GM19025 (cell line): Measurements from ENCODE around the gene ZMYND8.
"Not testable (repeated sequence)": the region's sequence is repeated elsewhere in the genome, so short reads cannot be mapped to it uniquely, and the experiment has no call there.

ENCODE experiments used
- ATAC-seq: cut with Tn5 transposase; IDR thresholded peaks from one replicate; pipeline ENCODE4 v1.9.1; 2021; ENCODE audit warnings: mild to moderate bottlenecking, low read depth, moderate library complexity; ENCODE audit not compliant: unreplicated experiment

Gene ZMYND8

GRCh38 chr20:47290666-47291430 is 65.7 kb downstream of the ZMYND8 start:
- ATAC-seq, result no peak

GRCh38 chr20:47290008-47290407 is 66.5 kb downstream of the ZMYND8 start:
- no peak for ATAC-seq

- ATAC-seq, result no peak
These were observed 67.4 kb downstream of the ZMYND8 start for GRCh38 chr20:47289096-47289495.

- not testable (repeated sequence) for ATAC-seq
These were observed 68.0 kb downstream of the ZMYND8 start for GRCh38 chr20:47288530-47288929.

GRCh38 chr20:47287609-47288144 is 68.8 kb downstream of the ZMYND8 start:
- no peak for ATAC-seq

GRCh38 chr20:47286681-47287080 is 69.8 kb downstream of the ZMYND8 start:
- ATAC-seq, result no peak

- no peak for ATAC-seq
These were observed 71.3 kb downstream of the ZMYND8 start for GRCh38 chr20:47285189-47285588.

- no peak for ATAC-seq
These were observed 72.1 kb downstream of the ZMYND8 start for GRCh38 chr20:47284373-47284772.

GRCh38 chr20:47283411-47283810 is 73.1 kb downstream of the ZMYND8 start:
- no peak for ATAC-seq

- no peak for ATAC-seq
These were observed 73.6 kb downstream of the ZMYND8 start for GRCh38 chr20:47282864-47283263.

- no peak for ATAC-seq
These were observed 75.1 kb downstream of the ZMYND8 start for GRCh38 chr20:47281376-47281775.

GRCh38 chr20:47280668-47281067 is 75.8 kb downstream of the ZMYND8 start:
- ATAC-seq, result no peak

GRCh38 chr20:47280228-47280627 is 76.3 kb downstream of the ZMYND8 start:
- no peak for ATAC-seq

GRCh38 chr20:47278907-47279348 is 77.6 kb downstream of the ZMYND8 start:
- ATAC-seq, result no peak

GRCh38 chr20:47277535-47277872 is 79.0 kb downstream of the ZMYND8 start:
- ATAC-seq, result not testable (repeated sequence)

GRCh38 chr20:47276851-47277534 is 79.5 kb downstream of the ZMYND8 start:
- ATAC-seq, result no peak

GRCh38 chr20:47276251-47276650 is 80.2 kb downstream of the ZMYND8 start:
- ATAC-seq, result no peak

GRCh38 chr20:47275548-47275947 is 81.0 kb downstream of the ZMYND8 start:
- no peak for ATAC-seq

GRCh38 chr20:47274401-47275108 is 81.9 kb downstream of the ZMYND8 start:
- ATAC-seq, result no peak

- ATAC-seq, result no peak
These were observed 82.8 kb downstream of the ZMYND8 start for GRCh38 chr20:47273591-47274235.
